Natural killer cell (primary cell): ENCODE results near the gene COG5. TPM values are rescaled to one million over a fixed set of nuclear protein-coding genes. Genes with fewer than 3 reads are reported as not detected.

Source experiments
- ATAC-seq, 3 donors: fragments of 150-1000 bp in 2 of 3; fragments of 200-7000 bp in 1 of 3; cut with Tn5 transposase; 1 replicate in 1 of 3; 2 replicates in 2 of 3; pipeline ENCODE4 v1.10.0; 2021; ENCODE audit warnings: mild to moderate bottlenecking in 2 of 3, moderate library complexity in 2 of 3
- DNase-seq, 2 donors: peaks; one replicate each; pipeline versions ENCODE4 v3.0.0 to v3.0.0-alpha.2; 2013 to 2021; ENCODE audit warnings: mixed read lengths in 1 of 2
- H3K27ac ChIP-seq: one replicate; pipeline ENCODE4 v1.5.1; 2013; ENCODE audit warnings: mild to moderate bottlenecking, low read length
- H3K27me3 ChIP-seq: one replicate; pipeline ENCODE4 v1.6.1; 2013; ENCODE audit warnings: low read length; ENCODE audit not compliant: control insufficient read depth, insufficient read depth
- H3K36me3 ChIP-seq: one replicate; pipeline ENCODE4 v1.6.1; 2013; ENCODE audit warnings: low read length; ENCODE audit not compliant: control insufficient read depth, insufficient read depth
- H3K4me1 ChIP-seq: one replicate; pipeline ENCODE4 v1.6.1; 2013; ENCODE audit warnings: low read length; ENCODE audit not compliant: control insufficient read depth, insufficient read depth
- H3K4me3 ChIP-seq: one replicate; pipeline ENCODE4 v1.5.1; 2013; ENCODE audit warnings: low read length
- H3K9me3 ChIP-seq: one replicate; pipeline ENCODE4 v1.6.1; 2013; ENCODE audit warnings: low read length; ENCODE audit not compliant: control insufficient read depth, insufficient read depth
- H3K27ac Mint-ChIP-seq, 2 donors: one replicate each; pipeline ENCODE4 v1.8.0; 2022; ENCODE audit warnings: mild to moderate bottlenecking in 2 of 2, mixed read lengths in 2 of 2, moderate library complexity in 1 of 2
- H3K27me3 Mint-ChIP-seq, 2 donors: one replicate each; pipeline ENCODE4 v1.8.0; 2022; ENCODE audit warnings: low read depth in 2 of 2, mixed read lengths in 2 of 2
- H3K36me3 Mint-ChIP-seq: one replicate; pipeline ENCODE4 v1.8.0; 2022; ENCODE audit warnings: mixed read lengths
- H3K4me1 Mint-ChIP-seq, 2 donors: one replicate each; pipeline ENCODE4 v1.8.0; 2022; ENCODE audit warnings: mixed read lengths in 2 of 2
- H3K4me3 Mint-ChIP-seq: one replicate; pipeline ENCODE4 v1.8.0; 2022; ENCODE audit warnings: mild to moderate bottlenecking, moderate library complexity, mixed read lengths
- H3K9me3 Mint-ChIP-seq, 2 donors: one replicate each; pipeline ENCODE4 v1.8.0; 2022; ENCODE audit warnings: mixed read lengths in 2 of 2
- CTCF ChIP-seq: fragments of 200-600 bp; IDR thresholded peaks from one replicate; pipeline ENCODE4 v1.8.0; 2022; ENCODE audit warnings: antibody characterized with exemption
- WGBS: methylation state at CpG from one replicate; pipeline ENCODE4 v1.1.7; 2013; ENCODE audit warnings: missing lambda C conversion rate; ENCODE audit not compliant: insufficient coverage; 5-methylcytosine and 5-hydroxymethylcytosine counted together
- intact Hi-C: fragments of 100-400 bp; cut with micrococcal nuclease; formaldehyde crosslinking; loops from one replicate; pipeline ENCODE4 v1.14.2; 2022
- total RNA-seq, 4 donors: library from RNA; stranded (reverse); fragments of 120-200 nt in 1 of 4; gene quantifications; one replicate each; pipeline versions ENCODE4 v1.2.3 to v1.2.4, GENCODE V29; 2013 to 2022

COG5 gene
- total RNA-seq, 3 donors from 2014 or later (not counting 1 experiment from before 2014, with no cell fraction given) = 49.2 to 54.6 (median 54.2) TPM

- TF ChIP-seq CTCF = no peak
- intact Hi-C loops = no loop called here
- no peaks in the 10 kb centered on the region for H3K4me1 ChIP-seq
- Mint-ChIP-seq H3K27ac (peak overlapping the region; percentile 8 to 33), H3K36me3 (peaks cover 37% of the 10 kb centered on the region), H3K27me3 (no peaks in the 10 kb centered on the region), H3K9me3 (no peaks in the 10 kb centered on the region), H3K4me1 (peaks cover 5 to 6% of the 10 kb centered on the region in 2 donors), H3K4me3 (no peak overlapping the region)
- no peak overlapping the region for H3K4me3 ChIP-seq
- WGBS = 96% methylated on average over 10 of the region's 10 CpGs
- no peaks in the 10 kb centered on the region for H3K9me3 ChIP-seq
- H3K36me3 ChIP-seq = peaks cover 92% of the 10 kb centered on the region
- H3K27ac ChIP-seq = no peak overlapping the region
- DNase-seq (no peak), ATAC-seq (no peak)
- H3K27me3 ChIP-seq = no peaks in the 10 kb centered on the region
These were observed 366.7 kb downstream of the COG5 start for GRCh38 chr7:107196834-107197610.

- H3K27ac ChIP-seq = no peak overlapping the region
- no peak overlapping the region for H3K4me3 ChIP-seq
- H3K36me3 Mint-ChIP-seq = peaks cover 23% of the 10 kb centered on the region
- ATAC-seq (no peak), DNase-seq (no peak)
- H3K27ac Mint-ChIP-seq = peak overlapping the region; percentile 4 to 44
- no CpG with 5 or more reads among the region's 1 CpG for WGBS
- no peaks in the 10 kb centered on the region for H3K4me1 ChIP-seq
- H3K4me1 Mint-ChIP-seq = peaks cover 5 to 11% of the 10 kb centered on the region in 2 donors
- no peak for TF ChIP-seq CTCF
- peaks cover 93% of the 10 kb centered on the region for H3K36me3 ChIP-seq
- H3K9me3 ChIP-seq = no peaks in the 10 kb centered on the region
- intact Hi-C loops = no loop called here
- no peaks in the 10 kb centered on the region for H3K27me3 Mint-ChIP-seq
- H3K27me3 ChIP-seq = no peaks in the 10 kb centered on the region
- H3K9me3 Mint-ChIP-seq = no peaks in the 10 kb centered on the region
- H3K4me3 Mint-ChIP-seq = no peak overlapping the region
These were observed 369.7 kb downstream of the COG5 start for GRCh38 chr7:107194052-107194451.

GRCh38 chr7:107190090-107190489, 373.6 kb downstream of the COG5 start:
- H3K27ac ChIP-seq = no peak overlapping the region
- ATAC-seq (no peak), DNase-seq (no peak)
- 100% methylated on average over 2 of the region's 2 CpGs for WGBS
- Mint-ChIP-seq H3K27me3 (no peaks in the 10 kb centered on the region), H3K9me3 (no peaks in the 10 kb centered on the region), H3K4me1 (peaks cover 7 to 41% of the 10 kb centered on the region in 2 donors), H3K36me3 (peaks cover 46% of the 10 kb centered on the region), H3K27ac (peak overlapping the region in 1 of 2 donors; percentile 19), H3K4me3 (no peak overlapping the region)
- no peaks in the 10 kb centered on the region for H3K9me3 ChIP-seq
- H3K4me1 ChIP-seq = no peaks in the 10 kb centered on the region
- TF ChIP-seq CTCF = no peak
- H3K36me3 ChIP-seq = peaks cover 89% of the 10 kb centered on the region
- H3K27me3 ChIP-seq = no peaks in the 10 kb centered on the region
- no peak overlapping the region for H3K4me3 ChIP-seq
- intact Hi-C loops = no loop called here
